ENCODE results near the gene ST8SIA4.

DNA sequence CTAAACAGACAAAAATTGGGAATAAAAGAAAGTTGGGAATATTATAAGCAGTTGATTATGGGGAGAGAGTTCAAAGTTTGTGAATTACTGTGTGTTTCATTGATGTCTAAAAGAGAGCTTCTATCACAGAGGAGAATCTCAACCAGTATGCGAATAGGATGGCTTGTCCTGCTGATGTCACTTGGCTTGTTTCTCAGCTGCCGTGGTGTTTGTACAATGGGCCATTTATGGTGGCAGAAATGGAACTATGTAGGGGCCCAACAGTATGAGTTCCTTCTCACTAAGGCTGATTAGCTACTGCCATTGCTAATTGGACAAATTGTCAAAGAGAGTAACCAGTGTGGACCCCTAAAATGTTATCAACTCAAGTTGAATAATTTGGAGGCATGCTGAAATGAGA, 103.9 kb downstream of the ST8SIA4 start:
- TF ChIP-seq, protein P1, sequence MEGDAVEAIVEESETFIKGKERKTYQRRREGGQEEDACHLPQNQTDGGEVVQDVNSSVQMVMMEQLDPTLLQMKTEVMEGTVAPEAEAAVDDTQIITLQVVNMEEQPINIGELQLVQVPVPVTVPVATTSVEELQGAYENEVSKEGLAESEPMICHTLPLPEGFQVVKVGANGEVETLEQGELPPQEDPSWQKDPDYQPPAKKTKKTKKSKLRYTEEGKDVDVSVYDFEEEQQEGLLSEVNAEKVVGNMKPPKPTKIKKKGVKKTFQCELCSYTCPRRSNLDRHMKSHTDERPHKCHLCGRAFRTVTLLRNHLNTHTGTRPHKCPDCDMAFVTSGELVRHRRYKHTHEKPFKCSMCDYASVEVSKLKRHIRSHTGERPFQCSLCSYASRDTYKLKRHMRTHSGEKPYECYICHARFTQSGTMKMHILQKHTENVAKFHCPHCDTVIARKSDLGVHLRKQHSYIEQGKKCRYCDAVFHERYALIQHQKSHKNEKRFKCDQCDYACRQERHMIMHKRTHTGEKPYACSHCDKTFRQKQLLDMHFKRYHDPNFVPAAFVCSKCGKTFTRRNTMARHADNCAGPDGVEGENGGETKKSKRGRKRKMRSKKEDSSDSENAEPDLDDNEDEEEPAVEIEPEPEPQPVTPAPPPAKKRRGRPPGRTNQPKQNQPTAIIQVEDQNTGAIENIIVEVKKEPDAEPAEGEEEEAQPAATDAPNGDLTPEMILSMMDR (IDR thresholded peaks at IDR 0.05) = no peak
- no peak for TF ChIP-seq EZH2 (IDR thresholded peaks at IDR 0.05; ENCODE audit: borderline replicate concordance, insufficient read depth, low read depth, low read length, poor library complexity, severe bottlenecking)

All from B cell (primary cell).